Liver (tissue), 9 donors: Measurements from ENCODE around the gene HOXA5. TPM values are rescaled to one million over a fixed set of nuclear protein-coding genes. Genes with fewer than 3 reads are reported as not detected.

Experiments
- DNase-seq: peaks from one replicate; pipeline ENCODE4 v3.0.0-alpha.2; 2017; ENCODE audit warnings: low spot score
- H3K27ac ChIP-seq, 2 donors: one replicate each; pipeline ENCODE4 v1.7.0; 2013; ENCODE audit warnings: inconsistent platforms in 2 of 2, low read length in 2 of 2, control low read depth in 1 of 2, low read depth in 1 of 2, mild to moderate bottlenecking in 1 of 2
- H3K27me3 ChIP-seq, 4 donors: one replicate each; pipeline versions ENCODE4 v1.6.1 to v1.7.0; 2013; ENCODE audit warnings: low read length in 3 of 4, inconsistent platforms in 1 of 4, mild to moderate bottlenecking in 1 of 4, moderate library complexity in 1 of 4; ENCODE audit not compliant: control insufficient read depth in 4 of 4, insufficient read depth in 4 of 4
- H3K36me3 ChIP-seq, 4 donors: one replicate each; pipeline versions ENCODE4 v1.6.1 to v1.7.0; 2013; ENCODE audit warnings: low read length in 3 of 4, mild to moderate bottlenecking in 3 of 4, low read depth in 1 of 4, moderate library complexity in 1 of 4; ENCODE audit not compliant: control insufficient read depth in 4 of 4, insufficient read depth in 3 of 4
- H3K4me1 ChIP-seq, 4 donors: one replicate each; pipeline versions ENCODE4 v1.6.1 to v1.7.0; 2013; ENCODE audit warnings: low read length in 3 of 4, mild to moderate bottlenecking in 3 of 4, moderate library complexity in 1 of 4; ENCODE audit not compliant: control insufficient read depth in 4 of 4, insufficient read depth in 4 of 4
- H3K4me3 ChIP-seq, 3 donors: one replicate each; pipeline versions ENCODE4 v1.6.1 to v1.7.0; 2013; ENCODE audit warnings: low read length in 3 of 3, control low read depth in 1 of 3, low read depth in 1 of 3, mild to moderate bottlenecking in 1 of 3
- H3K9ac ChIP-seq, 2 donors: one replicate each; pipeline ENCODE4 v1.7.0; 2013; ENCODE audit warnings: low read length in 2 of 2, mild to moderate bottlenecking in 2 of 2, moderate library complexity in 2 of 2, control low read depth in 1 of 2, low read depth in 1 of 2
- H3K9me3 ChIP-seq, 4 donors: one replicate each; pipeline versions ENCODE4 v1.6.1 to v1.7.0; 2013; ENCODE audit warnings: low read length in 3 of 4; ENCODE audit not compliant: control insufficient read depth in 4 of 4
- EGR1 ChIP-seq, 2 donors: IDR thresholded peaks; 2 replicates each; pipeline ENCODE4 v1.6.1; 2016 to 2018; ENCODE audit warnings: antibody characterized with exemption in 2 of 2, low read depth in 2 of 2
- FOXA1 ChIP-seq: IDR thresholded peaks from 2 replicates; pipeline ENCODE4 v1.6.1; 2016; ENCODE audit warnings: antibody characterized with exemption
- FOXA2 ChIP-seq: IDR thresholded peaks from 2 replicates; pipeline ENCODE4 v1.6.1; 2016; ENCODE audit warnings: antibody characterized with exemption
- GABPA ChIP-seq, 2 donors: IDR thresholded peaks in 1 of 2; conservative IDR thresholded peaks in 1 of 2; 2 replicates each; pipeline ENCODE4 v1.6.1; 2016; ENCODE audit warnings: antibody characterized with exemption in 2 of 2, mild to moderate bottlenecking in 1 of 2, moderate library complexity in 1 of 2
- HNF4A ChIP-seq, 2 donors: conservative IDR thresholded peaks; 2 replicates each; pipeline ENCODE4 v1.6.1; 2016; ENCODE audit warnings: antibody characterized with exemption in 2 of 2, mild to moderate bottlenecking in 2 of 2
- HNF4G ChIP-seq: IDR thresholded peaks from 2 replicates; pipeline ENCODE4 v1.6.1; 2016; ENCODE audit warnings: antibody characterized with exemption
- JUND ChIP-seq, 2 donors: IDR thresholded peaks; 2 replicates each; pipeline ENCODE4 v1.6.1; 2016; ENCODE audit warnings: antibody characterized with exemption in 2 of 2
- MAX ChIP-seq: IDR thresholded peaks from 2 replicates; pipeline ENCODE4 v1.6.1; 2016; ENCODE audit warnings: antibody characterized with exemption
- NR2F2 ChIP-seq: IDR thresholded peaks from 2 replicates; pipeline ENCODE4 v1.6.1; 2016; ENCODE audit warnings: antibody characterized with exemption
- RAD21 ChIP-seq, 2 donors: IDR thresholded peaks; 2 replicates each; pipeline ENCODE4 v1.6.1; 2016; ENCODE audit warnings: antibody characterized with exemption in 2 of 2, mild to moderate bottlenecking in 2 of 2
- RXRA ChIP-seq, 2 donors: IDR thresholded peaks; 2 replicates each; pipeline ENCODE4 v1.6.1; 2017 to 2018; ENCODE audit warnings: antibody characterized with exemption in 2 of 2, mild to moderate bottlenecking in 1 of 2
- SP1 ChIP-seq: IDR thresholded peaks from 2 replicates; pipeline ENCODE4 v1.6.1; 2018; ENCODE audit warnings: antibody characterized with exemption, mild to moderate bottlenecking
- YY1 ChIP-seq: IDR thresholded peaks from 2 replicates; pipeline ENCODE4 v1.6.1; 2016; ENCODE audit warnings: antibody characterized with exemption, mild to moderate bottlenecking
- WGBS: extraction: QIAGEN DNeasy Blood & Tissue Kit; methylation state at CpG from one replicate; pipeline ENCODE4 v1.1.7; 2013; 5-methylcytosine and 5-hydroxymethylcytosine counted together
- polyA plus RNA-seq, 2 donors: library from polyadenylated mRNA; stranded (reverse) in 1 of 2; unstranded in 1 of 2; fragments of 200-250 nt in 1 of 2; fragments of >200 nt in 1 of 2; fragmentation: Nextera tagmentation in 1 of 2; extraction: Ambion mirVana in 1 of 2; gene quantifications; one replicate each; pipeline versions ENCODE4 v1.2.1 to v1.2.3, GENCODE V29; 2013 to 2015
- total RNA-seq, 2 donors: library from RNA; depleted of rRNA; stranded (reverse); fragments of >200 nt; gene quantifications; one replicate each; pipeline ENCODE4 v1.2.3, GENCODE V29; 2014
- TF ChIP-seq, protein P1 (sequence below): IDR thresholded peaks from 2 replicates; pipeline ENCODE4 v1.6.1; 2016; ENCODE audit warnings: antibody characterized with exemption, mild to moderate bottlenecking
- TF ChIP-seq, protein P2 (sequence below): fragments of 150-350 bp; IDR thresholded peaks from 2 replicates; pipeline ENCODE4 v1.5.1; 2017; ENCODE audit warnings: improper control_type of control experiment, low read depth, low read length; ENCODE audit not compliant: missing input control
- TF ChIP-seq, protein P3 (sequence below): IDR thresholded peaks from 2 replicates; pipeline ENCODE4 v1.6.1; 2016; ENCODE audit warnings: antibody characterized with exemption
- donor health status: healthy.
- donor health status: healthy.
- donor health status: healthy.
- donor health status: healthy.
- donor health status: healthy.

Gene HOXA5
- total and polyA plus RNA-seq, 4 donors: 0.40 to 2.1 (median 0.66) TPM

GRCh38 chr7:27094304-27095049, 49.0 kb downstream of the HOXA5 start:
- Histone ChIP-seq H3K9ac (no peak overlapping the region), H3K27me3 (peaks cover 4 to 38% (median 21%) of the 10 kb centered on the region in 4 donors), H3K36me3 (no peaks in the 10 kb centered on the region), H3K4me1 (peaks cover 0 to 1% (median 0%) of the 10 kb centered on the region in 4 donors), H3K9me3 (no peaks in the 10 kb centered on the region), H3K4me3 (no peak overlapping the region), H3K27ac (no peak overlapping the region)
- 29% methylated on average over 29 of the region's 29 CpGs for WGBS
- TF ChIP-seq, protein P1, sequence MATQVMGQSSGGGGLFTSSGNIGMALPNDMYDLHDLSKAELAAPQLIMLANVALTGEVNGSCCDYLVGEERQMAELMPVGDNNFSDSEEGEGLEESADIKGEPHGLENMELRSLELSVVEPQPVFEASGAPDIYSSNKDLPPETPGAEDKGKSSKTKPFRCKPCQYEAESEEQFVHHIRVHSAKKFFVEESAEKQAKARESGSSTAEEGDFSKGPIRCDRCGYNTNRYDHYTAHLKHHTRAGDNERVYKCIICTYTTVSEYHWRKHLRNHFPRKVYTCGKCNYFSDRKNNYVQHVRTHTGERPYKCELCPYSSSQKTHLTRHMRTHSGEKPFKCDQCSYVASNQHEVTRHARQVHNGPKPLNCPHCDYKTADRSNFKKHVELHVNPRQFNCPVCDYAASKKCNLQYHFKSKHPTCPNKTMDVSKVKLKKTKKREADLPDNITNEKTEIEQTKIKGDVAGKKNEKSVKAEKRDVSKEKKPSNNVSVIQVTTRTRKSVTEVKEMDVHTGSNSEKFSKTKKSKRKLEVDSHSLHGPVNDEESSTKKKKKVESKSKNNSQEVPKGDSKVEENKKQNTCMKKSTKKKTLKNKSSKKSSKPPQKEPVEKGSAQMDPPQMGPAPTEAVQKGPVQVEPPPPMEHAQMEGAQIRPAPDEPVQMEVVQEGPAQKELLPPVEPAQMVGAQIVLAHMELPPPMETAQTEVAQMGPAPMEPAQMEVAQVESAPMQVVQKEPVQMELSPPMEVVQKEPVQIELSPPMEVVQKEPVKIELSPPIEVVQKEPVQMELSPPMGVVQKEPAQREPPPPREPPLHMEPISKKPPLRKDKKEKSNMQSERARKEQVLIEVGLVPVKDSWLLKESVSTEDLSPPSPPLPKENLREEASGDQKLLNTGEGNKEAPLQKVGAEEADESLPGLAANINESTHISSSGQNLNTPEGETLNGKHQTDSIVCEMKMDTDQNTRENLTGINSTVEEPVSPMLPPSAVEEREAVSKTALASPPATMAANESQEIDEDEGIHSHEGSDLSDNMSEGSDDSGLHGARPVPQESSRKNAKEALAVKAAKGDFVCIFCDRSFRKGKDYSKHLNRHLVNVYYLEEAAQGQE: no peak
- TF ChIP-seq YY1: no peak
- no peak for TF ChIP-seq HNF4G
- no peak for TF ChIP-seq RAD21 (IDR thresholded peaks at IDR 0.05)
- TF ChIP-seq SP1: no peak
- no peak for TF ChIP-seq JUND (IDR thresholded peaks at IDR 0.05)
- no peak for TF ChIP-seq RXRA (IDR thresholded peaks at IDR 0.05)
- TF ChIP-seq FOXA1: no peak
- TF ChIP-seq, protein P2, sequence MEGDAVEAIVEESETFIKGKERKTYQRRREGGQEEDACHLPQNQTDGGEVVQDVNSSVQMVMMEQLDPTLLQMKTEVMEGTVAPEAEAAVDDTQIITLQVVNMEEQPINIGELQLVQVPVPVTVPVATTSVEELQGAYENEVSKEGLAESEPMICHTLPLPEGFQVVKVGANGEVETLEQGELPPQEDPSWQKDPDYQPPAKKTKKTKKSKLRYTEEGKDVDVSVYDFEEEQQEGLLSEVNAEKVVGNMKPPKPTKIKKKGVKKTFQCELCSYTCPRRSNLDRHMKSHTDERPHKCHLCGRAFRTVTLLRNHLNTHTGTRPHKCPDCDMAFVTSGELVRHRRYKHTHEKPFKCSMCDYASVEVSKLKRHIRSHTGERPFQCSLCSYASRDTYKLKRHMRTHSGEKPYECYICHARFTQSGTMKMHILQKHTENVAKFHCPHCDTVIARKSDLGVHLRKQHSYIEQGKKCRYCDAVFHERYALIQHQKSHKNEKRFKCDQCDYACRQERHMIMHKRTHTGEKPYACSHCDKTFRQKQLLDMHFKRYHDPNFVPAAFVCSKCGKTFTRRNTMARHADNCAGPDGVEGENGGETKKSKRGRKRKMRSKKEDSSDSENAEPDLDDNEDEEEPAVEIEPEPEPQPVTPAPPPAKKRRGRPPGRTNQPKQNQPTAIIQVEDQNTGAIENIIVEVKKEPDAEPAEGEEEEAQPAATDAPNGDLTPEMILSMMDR: no peak
- TF ChIP-seq, protein P3, sequence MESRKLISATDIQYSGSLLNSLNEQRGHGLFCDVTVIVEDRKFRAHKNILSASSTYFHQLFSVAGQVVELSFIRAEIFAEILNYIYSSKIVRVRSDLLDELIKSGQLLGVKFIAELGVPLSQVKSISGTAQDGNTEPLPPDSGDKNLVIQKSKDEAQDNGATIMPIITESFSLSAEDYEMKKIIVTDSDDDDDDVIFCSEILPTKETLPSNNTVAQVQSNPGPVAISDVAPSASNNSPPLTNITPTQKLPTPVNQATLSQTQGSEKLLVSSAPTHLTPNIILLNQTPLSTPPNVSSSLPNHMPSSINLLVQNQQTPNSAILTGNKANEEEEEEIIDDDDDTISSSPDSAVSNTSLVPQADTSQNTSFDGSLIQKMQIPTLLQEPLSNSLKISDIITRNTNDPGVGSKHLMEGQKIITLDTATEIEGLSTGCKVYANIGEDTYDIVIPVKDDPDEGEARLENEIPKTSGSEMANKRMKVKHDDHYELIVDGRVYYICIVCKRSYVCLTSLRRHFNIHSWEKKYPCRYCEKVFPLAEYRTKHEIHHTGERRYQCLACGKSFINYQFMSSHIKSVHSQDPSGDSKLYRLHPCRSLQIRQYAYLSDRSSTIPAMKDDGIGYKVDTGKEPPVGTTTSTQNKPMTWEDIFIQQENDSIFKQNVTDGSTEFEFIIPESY: no peak
- TF ChIP-seq FOXA2: no peak
- no peak for TF ChIP-seq MAX
- TF ChIP-seq NR2F2: no peak
- no peak for TF ChIP-seq HNF4A (conservative IDR thresholded peaks at IDR 0.05)
- no peak for TF ChIP-seq GABPA (IDR thresholded peaks at IDR 0.05 in 1 of 2, conservative IDR thresholded peaks at IDR 0.05 in 1 of 2)
- no peak for TF ChIP-seq EGR1 (IDR thresholded peaks at IDR 0.05; ENCODE audit: low read depth in 2 of 2)
- no peak for DNase-seq
